B cell (primary cell): ENCODE data around the gene PDPN. TPM values are rescaled to one million over a fixed set of nuclear protein-coding genes. Genes with fewer than 3 reads are reported as not detected.

Source experiments
- ATAC-seq: fragments of 200-7000 bp; cut with Tn5 transposase; one replicate; pipeline ENCODE4 v1.10.0; 2021; ENCODE audit warnings: low read depth, mild to moderate bottlenecking, moderate number of reproducible peaks, moderate library complexity
- CTCF ChIA-PET: fragments of 350-600 bp; sonication (Branson Sonifier 250); formaldehyde crosslinking; loops from one replicate; lab custom pipeline; 2021; ENCODE audit warnings: antibody characterized with exemption, inconsistent platforms; lab: Charles Lee
- POLR2A ChIA-PET: fragments of 350-600 bp; sonication (Branson Sonifier 250); formaldehyde crosslinking; loops from one replicate; lab custom pipeline; 2021; ENCODE audit warnings: antibody characterized with exemption; lab: Charles Lee
- DNase-seq: peaks from one replicate; pipeline ENCODE4 v3.0.0; 2013
- H2AFZ ChIP-seq: 2 replicates; pipeline ENCODE4 v1.6.1; 2012; ENCODE audit warnings: mild to moderate bottlenecking, low read depth, low read length; ENCODE audit not compliant: insufficient read depth, poor library complexity, severe bottlenecking
- H3K27ac ChIP-seq, 2 donors: 1 replicate in 1 of 2; 2 replicates in 1 of 2; pipeline ENCODE4 v1.5.1; 2012 to 2013; ENCODE audit warnings: low read length in 2 of 2, mild to moderate bottlenecking in 2 of 2, moderate library complexity in 1 of 2
- H3K27me3 ChIP-seq, 4 experiments: fragments of 200-600 bp in 1 of 4; sonication (generic) in 1 of 4; replicated peaks in 1 of 4; 1 replicate in 2 of 4; 2 replicates in 2 of 4; pipeline versions ENCODE4 v1.6.1 to v1.7.0; 2013 to 2016; ENCODE audit warnings: low read length in 3 of 4, mild to moderate bottlenecking in 2 of 4, mixed read lengths in 1 of 4, moderate library complexity in 1 of 4; ENCODE audit not compliant: insufficient read depth in 4 of 4, control insufficient read depth in 3 of 4; ENCODE audit errors: control extremely low read depth in 1 of 4
- H3K36me3 ChIP-seq, 2 experiments: replicated peaks in 1 of 2; 1 replicate in 1 of 2; 2 replicates in 1 of 2; pipeline versions ENCODE4 v1.6.1 to v1.7.1; 2013; ENCODE audit warnings: low read length in 1 of 2; ENCODE audit not compliant: insufficient read depth in 2 of 2, control insufficient read depth in 1 of 2; ENCODE audit errors: control extremely low read depth in 1 of 2, extremely low read depth in 1 of 2
- H3K4me1 ChIP-seq, 2 donors: fragments of 200-600 bp in 1 of 2; sonication (generic) in 1 of 2; 1 replicate in 1 of 2; 2 replicates in 1 of 2; pipeline versions ENCODE4 v1.5.1 to v1.6.1; 2013 to 2017; ENCODE audit warnings: low read length in 2 of 2; ENCODE audit not compliant: control insufficient read depth in 2 of 2, insufficient read depth in 2 of 2
- H3K4me2 ChIP-seq: replicated peaks from 2 replicates; pipeline ENCODE3; 2012; ENCODE audit warnings: mild to moderate bottlenecking, low read depth, low read length; ENCODE audit not compliant: poor library complexity, severe bottlenecking
- H3K4me3 ChIP-seq, 5 experiments: fragments of 200-600 bp in 1 of 5; sonication (generic) in 1 of 5; 1 replicate in 3 of 5; 2 replicates in 2 of 5; pipeline versions ENCODE4 v1.5.1 to v1.7.0; 2011 to 2016; ENCODE audit warnings: low read length in 4 of 5, mild to moderate bottlenecking in 4 of 5, low read depth in 2 of 5, control low read depth in 1 of 5, moderate library complexity in 1 of 5; ENCODE audit not compliant: insufficient read depth in 1 of 5; ENCODE audit errors: control extremely low read depth in 1 of 5, extremely low read depth in 1 of 5
- H3K79me2 ChIP-seq: fragments of 200-600 bp; sonication (generic); one replicate; pipeline ENCODE4 v1.6.0; 2016; ENCODE audit warnings: low read length; ENCODE audit not compliant: control insufficient read depth, insufficient read depth
- H3K9ac ChIP-seq: fragments of 200-600 bp; sonication (generic); 2 replicates; pipeline ENCODE4 v1.6.1; 2017; ENCODE audit warnings: mild to moderate bottlenecking, low read length, moderate library complexity
- H3K9me3 ChIP-seq, 3 donors: one replicate each; pipeline versions ENCODE4 v1.6.1 to v1.7.1; 2013; ENCODE audit warnings: low read length in 2 of 3; ENCODE audit not compliant: control insufficient read depth in 2 of 3, insufficient read depth in 1 of 3; ENCODE audit errors: control extremely low read depth in 1 of 3
- H4K20me1 ChIP-seq: 2 replicates; pipeline ENCODE4 v1.6.0; 2012; ENCODE audit warnings: mild to moderate bottlenecking, low read length; ENCODE audit not compliant: insufficient read depth, control insufficient read depth, poor library complexity, severe bottlenecking
- H3K27ac Mint-ChIP-seq: one replicate; pipeline ENCODE4 v1.8.0; 2021; ENCODE audit warnings: mixed read lengths
- H3K27me3 Mint-ChIP-seq: one replicate; pipeline ENCODE4 v1.8.0; 2021; ENCODE audit warnings: mixed read lengths
- H3K4me1 Mint-ChIP-seq: one replicate; pipeline ENCODE4 v1.8.0; 2021; ENCODE audit warnings: mixed read lengths
- H3K4me3 Mint-ChIP-seq: one replicate; pipeline ENCODE4 v1.8.0; 2021; ENCODE audit warnings: mixed read lengths
- H3K9me3 Mint-ChIP-seq: one replicate; pipeline ENCODE4 v1.8.0; 2022; ENCODE audit warnings: mixed read lengths; ENCODE audit not compliant: insufficient read depth
- CTCF ChIP-seq: fragments of 200-600 bp; IDR thresholded peaks from one replicate; pipeline ENCODE4 v1.8.0; 2022; ENCODE audit warnings: antibody characterized with exemption, mild to moderate bottlenecking
- EZH2 ChIP-seq: IDR thresholded peaks from 2 replicates; pipeline ENCODE4 v1.6.1; 2012; ENCODE audit warnings: borderline replicate concordance, low read depth, mild to moderate bottlenecking, moderate library complexity, low read length; ENCODE audit not compliant: insufficient read depth, poor library complexity, severe bottlenecking
- WGBS: methylation state at CpG from one replicate; pipeline ENCODE4 v1.1.5; 2013; ENCODE audit warnings: missing lambda C conversion rate; ENCODE audit not compliant: insufficient coverage; 5-methylcytosine and 5-hydroxymethylcytosine counted together
- intact Hi-C: fragments of 100-400 bp; cut with micrococcal nuclease; formaldehyde crosslinking; loops from one replicate; pipeline ENCODE4 v1.10.0; 2022
- polyA plus RNA-seq: library from polyadenylated mRNA; depleted of rRNA; stranded (reverse); fragments of >200 nt; gene quantifications from 2 replicates; pipeline ENCODE4 v1.2.3, GENCODE V29; 2012
- total RNA-seq, 2 donors: library from RNA; stranded (reverse); fragments of 120-200 nt in 1 of 2; gene quantifications; 1 replicate in 1 of 2; 2 replicates in 1 of 2; pipeline versions ENCODE4 v1.2.3 to v1.2.4, GENCODE V29; 2013 to 2022

PDPN gene
- total and polyA plus RNA-seq, 2 donors (not counting 1 experiment from before 2014, with no cell fraction given), result not detected

- Histone ChIP-seq H3K4me1 (no peaks in the 10 kb centered on the region), H3K27ac (no peak overlapping the region), H3K36me3 (no peaks in the 10 kb centered on the region), H3K27me3 (peaks cover 0 to 37% (median 7%) of the 10 kb centered on the region in 4 experiments), H2AFZ (no peak overlapping the region), H3K4me3 (no peak overlapping the region), H3K9me3 (no peaks in the 10 kb centered on the region), H3K9ac (no peak overlapping the region), H3K79me2 (no peaks in the 10 kb centered on the region), H4K20me1 (no peaks in the 10 kb centered on the region), H3K4me2 (no peak overlapping the region)
- intact Hi-C loops, result no loop called here
- ATAC-seq (no peak), DNase-seq (no peak)
- CTCF ChIA-PET, result no interaction called here
- POLR2A ChIA-PET, result interaction anchor here (1.2 kb wide), 1 partner anchor 9 kb away, joined by 3 read pairs; no protein-coding TSS in a partner anchor
- H3K27me3 Mint-ChIP-seq, result peaks cover 64% of the 10 kb centered on the region
- TF ChIP-seq EZH2 (no peak), CTCF (no peak)
- no peaks in the 10 kb centered on the region for H3K4me1 Mint-ChIP-seq
- no peak overlapping the region for H3K27ac Mint-ChIP-seq
- H3K4me3 Mint-ChIP-seq, result no peak overlapping the region
- no peaks in the 10 kb centered on the region for H3K9me3 Mint-ChIP-seq
- 57% methylated on average over 6 of the region's 9 CpGs for WGBS
Observed at GRCh38 chr1:13587256-13588030, 3.8 kb downstream of the PDPN start.
